Fibroblast of the aortic adventitia (primary cell): ENCODE measurements around the gene NMNAT2. TPM values are rescaled to one million over a fixed set of nuclear protein-coding genes. Genes with fewer than 3 reads are reported as not detected.

Experiments used
- DNase-seq: peaks from one replicate; pipeline ENCODE4 v3.0.0-alpha.2; 2010; ENCODE audit warnings: low read depth
- H3K4me3 ChIP-seq: 2 replicates; pipeline ENCODE4 v1.5.1; 2011; ENCODE audit warnings: low read depth, mild to moderate bottlenecking, control low read depth, low read length, moderate library complexity
- total RNA-seq: library from RNA; depleted of rRNA; stranded (reverse); fragments of >200 nt; gene quantifications from 2 replicates; pipeline ENCODE4 v1.2.3, GENCODE V29; 2012; ENCODE audit warnings: low replicate concordance
- TF ChIP-seq, protein P1 (sequence below): IDR thresholded peaks from 2 replicates; pipeline ENCODE4 v1.5.1; 2011; ENCODE audit warnings: mild to moderate bottlenecking, low read length, control low read depth, inconsistent platforms; ENCODE audit not compliant: insufficient read depth

NMNAT2 gene
- total RNA-seq, 1 donor: 3.4 TPM

GRCh38 chr1:183370399-183371058 is 47.7 kb downstream of the NMNAT2 start:
- TF ChIP-seq, protein P1, sequence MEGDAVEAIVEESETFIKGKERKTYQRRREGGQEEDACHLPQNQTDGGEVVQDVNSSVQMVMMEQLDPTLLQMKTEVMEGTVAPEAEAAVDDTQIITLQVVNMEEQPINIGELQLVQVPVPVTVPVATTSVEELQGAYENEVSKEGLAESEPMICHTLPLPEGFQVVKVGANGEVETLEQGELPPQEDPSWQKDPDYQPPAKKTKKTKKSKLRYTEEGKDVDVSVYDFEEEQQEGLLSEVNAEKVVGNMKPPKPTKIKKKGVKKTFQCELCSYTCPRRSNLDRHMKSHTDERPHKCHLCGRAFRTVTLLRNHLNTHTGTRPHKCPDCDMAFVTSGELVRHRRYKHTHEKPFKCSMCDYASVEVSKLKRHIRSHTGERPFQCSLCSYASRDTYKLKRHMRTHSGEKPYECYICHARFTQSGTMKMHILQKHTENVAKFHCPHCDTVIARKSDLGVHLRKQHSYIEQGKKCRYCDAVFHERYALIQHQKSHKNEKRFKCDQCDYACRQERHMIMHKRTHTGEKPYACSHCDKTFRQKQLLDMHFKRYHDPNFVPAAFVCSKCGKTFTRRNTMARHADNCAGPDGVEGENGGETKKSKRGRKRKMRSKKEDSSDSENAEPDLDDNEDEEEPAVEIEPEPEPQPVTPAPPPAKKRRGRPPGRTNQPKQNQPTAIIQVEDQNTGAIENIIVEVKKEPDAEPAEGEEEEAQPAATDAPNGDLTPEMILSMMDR: no peak
- DNase-seq: no peak
- H3K4me3 ChIP-seq: no peak overlapping the region

DNA sequence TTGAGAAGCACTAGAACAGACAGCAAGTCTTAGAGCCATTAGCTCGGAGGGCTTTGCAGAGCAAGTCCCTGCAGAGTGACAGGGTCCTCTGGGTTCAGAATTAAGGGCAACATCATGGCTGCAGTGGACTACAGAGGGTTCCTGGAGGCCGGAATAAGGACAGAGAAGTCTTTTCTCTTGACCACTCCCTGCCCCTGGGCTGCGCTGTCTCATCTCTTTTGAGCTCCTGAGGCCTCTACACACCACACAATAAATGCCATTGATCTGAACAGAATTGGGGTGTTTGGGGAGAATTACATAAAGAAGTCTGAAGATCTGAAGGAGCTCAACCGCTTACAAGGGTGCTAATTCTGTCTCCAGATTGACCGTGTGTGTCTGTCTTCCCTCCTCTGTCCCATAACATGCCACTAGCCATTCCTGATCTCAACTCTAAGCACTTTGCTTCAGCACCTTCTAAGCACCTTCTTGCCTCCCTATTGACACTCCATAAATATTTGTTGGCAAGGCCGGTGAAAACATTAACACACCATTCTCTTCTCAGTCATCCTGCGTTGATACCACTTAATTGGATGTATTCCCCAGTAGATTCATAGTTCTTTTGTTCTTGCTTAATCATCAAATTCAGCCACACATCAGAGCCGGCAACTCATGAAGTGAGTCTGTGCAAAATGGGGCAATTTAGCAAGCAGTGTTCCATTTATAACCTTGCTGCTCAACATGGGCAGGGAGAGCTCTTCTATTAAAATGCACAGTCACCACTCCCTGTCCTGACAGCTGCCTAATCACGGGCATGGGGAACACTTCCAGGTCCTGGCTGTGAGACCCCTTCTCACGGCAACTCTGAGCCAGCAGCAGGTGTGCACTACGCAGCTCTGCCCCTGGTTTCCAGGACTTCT is 49.7 kb downstream of the NMNAT2 start:
- TF ChIP-seq, protein P1: no peak
- no peak overlapping the region for H3K4me3 ChIP-seq
- no peak for DNase-seq

DNA sequence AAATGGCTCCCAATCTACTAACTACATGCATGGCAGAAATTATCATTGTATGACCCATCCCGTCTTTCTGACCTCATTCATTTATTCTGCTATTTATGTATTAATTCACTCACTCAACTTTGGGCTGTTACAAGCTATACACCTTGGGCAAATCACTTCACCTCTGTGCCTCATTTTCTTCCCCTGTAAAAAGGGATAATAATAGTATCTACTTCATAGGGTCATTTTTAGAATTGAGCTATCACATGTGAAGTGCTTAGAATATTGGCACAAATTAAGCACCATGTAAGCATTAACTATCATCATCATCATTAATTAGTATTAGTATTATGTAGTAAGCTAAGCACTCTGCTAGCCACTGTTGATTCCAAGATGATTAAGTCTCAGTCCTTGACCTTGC is 52.1 kb downstream of the NMNAT2 start:
- no peak for DNase-seq
- TF ChIP-seq, protein P1: no peak

GRCh38 chr1:183365676-183366075 is 52.5 kb downstream of the NMNAT2 start:
- TF ChIP-seq, protein P1: no peak
- no peak overlapping the region for H3K4me3 ChIP-seq
- DNase-seq: peak; percentile 12

More for the DNA sequence above, 52.1 kb downstream of the NMNAT2 start:
- H3K4me3 ChIP-seq: no peak overlapping the region

DNA sequence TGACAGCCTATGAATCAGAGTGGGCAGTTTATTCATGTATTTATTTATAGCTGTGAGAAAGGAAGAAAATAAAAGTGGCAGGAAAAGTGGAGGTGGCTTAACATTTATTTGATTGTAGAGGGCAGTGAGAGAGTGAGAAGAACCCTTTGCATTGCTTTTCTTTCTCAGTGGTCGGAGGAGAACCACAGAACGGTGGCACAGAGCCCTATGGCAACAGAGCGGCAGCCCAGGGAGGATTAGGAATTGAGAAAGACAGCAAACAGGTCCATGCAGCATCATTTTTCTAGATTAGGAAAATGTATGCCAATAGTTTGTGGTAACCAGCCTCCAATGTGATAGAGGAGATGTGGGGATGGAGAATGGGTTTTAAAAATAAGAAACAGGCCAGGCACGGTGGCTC is 53.1 kb downstream of the NMNAT2 start:
- TF ChIP-seq, protein P1: no peak
- H3K4me3 ChIP-seq: no peak overlapping the region
- DNase-seq: peak; percentile 9

- no peak overlapping the region for H3K4me3 ChIP-seq
- peak; percentile 24 for DNase-seq
- TF ChIP-seq, protein P1: no peak
Observed at GRCh38 chr1:183363972-183364371, 54.2 kb downstream of the NMNAT2 start.
